Inflammatory macrophage (primary cell): ENCODE measurements around the gene VWA5B1.

Source experiments
- DNase-seq, 2 donors: peaks; one replicate each; pipeline ENCODE4 v3.0.0-alpha.2; 2020 to 2022

Gene VWA5B1

DNA sequence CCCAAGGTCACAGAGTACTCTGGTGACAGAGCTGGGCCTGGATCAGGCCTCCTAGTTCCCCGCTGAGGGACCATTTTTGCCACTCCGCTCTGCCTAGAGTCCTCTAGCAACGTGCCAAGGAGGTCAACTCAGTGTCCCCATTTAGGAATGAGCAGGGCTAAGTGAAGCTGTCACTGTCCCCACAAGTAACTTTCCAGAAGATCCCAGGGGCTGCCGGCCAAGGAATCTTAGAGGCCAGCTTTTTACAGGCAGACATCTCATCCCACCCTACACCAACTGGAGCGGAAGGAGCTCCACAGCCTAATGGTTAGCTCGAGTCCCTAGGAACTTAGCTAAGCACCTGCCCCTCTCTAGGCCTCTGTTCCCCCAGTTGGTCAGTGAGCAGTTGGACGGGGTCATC, 59.7 kb downstream of the VWA5B1 start:
- no peak for DNase-seq

DNA sequence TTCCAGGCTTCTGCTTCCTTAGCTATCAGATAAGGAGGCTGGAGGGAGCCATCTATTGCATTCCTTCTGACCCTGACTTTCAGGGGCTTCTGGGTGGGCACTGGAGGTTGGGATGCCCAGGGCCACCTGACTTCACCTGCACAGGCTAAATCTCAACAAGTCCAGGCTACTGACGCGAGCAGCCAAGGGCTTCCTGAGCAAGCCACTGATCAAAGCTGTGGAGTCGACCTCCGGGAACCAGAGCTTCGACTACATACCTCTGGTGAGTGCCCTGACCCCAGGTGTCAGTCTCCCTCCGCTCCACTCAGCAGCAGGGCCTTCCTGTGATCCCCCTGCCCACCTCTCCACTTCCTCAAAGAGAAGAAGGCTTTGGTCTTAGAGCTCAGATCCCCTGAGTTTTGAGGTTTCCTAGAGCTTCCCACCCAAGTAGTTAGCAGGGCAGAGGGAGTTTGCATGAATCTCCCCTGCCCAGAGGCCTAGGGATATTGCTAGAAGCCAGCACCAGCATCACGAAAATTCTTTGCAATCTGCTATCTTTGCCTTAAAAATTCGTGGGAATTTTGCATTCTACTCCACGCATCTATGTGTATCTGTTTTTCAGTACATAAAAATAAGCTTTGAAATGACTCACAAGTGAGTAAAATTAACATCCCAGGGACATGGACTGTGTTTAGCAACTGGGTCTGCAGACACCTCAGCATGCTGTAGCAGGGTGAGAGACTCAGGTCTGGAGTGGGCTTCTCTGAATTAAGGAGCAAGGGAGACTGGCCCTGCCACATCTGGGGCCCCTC, 61.4 kb downstream of the VWA5B1 start:
- no peak for DNase-seq

DNA sequence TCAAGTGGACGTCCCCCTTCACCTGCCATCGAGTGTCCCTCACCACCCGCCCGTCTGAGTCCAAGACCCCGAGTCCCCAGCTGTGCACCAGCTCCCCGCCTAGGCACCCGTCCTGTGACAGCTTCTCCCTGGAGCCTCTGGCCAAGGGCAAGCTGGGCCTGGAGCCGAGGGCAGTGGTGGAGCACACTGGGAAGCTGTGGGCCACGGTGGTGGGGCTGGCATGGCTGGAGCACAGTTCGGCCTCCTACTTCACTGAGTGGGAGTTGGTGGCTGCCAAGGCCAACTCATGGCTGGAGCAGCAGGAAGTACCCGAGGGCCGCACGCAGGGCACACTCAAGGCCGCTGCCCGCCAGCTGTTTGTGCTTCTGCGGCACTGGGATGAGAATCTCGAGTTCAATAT, 63.2 kb downstream of the VWA5B1 start:
- no peak for DNase-seq

GRCh38 chr1:20354610-20355009, 63.9 kb downstream of the VWA5B1 start:
- no peak for DNase-seq

- no peak for DNase-seq
Measured at GRCh38 chr1:20355101-20355827, 64.6 kb downstream of the VWA5B1 start.

GRCh38 chr1:20355828-20356735, 65.4 kb downstream of the VWA5B1 start:
- no peak for DNase-seq

GRCh38 chr1:20356850-20357459, 66.3 kb downstream of the VWA5B1 start:
- no peak for DNase-seq

- no peak for DNase-seq
Measured at GRCh38 chr1:20357796-20358195, 67.1 kb downstream of the VWA5B1 start.

- DNase-seq = no peak
Measured at GRCh38 chr1:20358761-20359263, 68.1 kb downstream of the VWA5B1 start.

- no peak for DNase-seq
Measured at GRCh38 chr1:20359451-20360330, 69.0 kb downstream of the VWA5B1 start.

DNA sequence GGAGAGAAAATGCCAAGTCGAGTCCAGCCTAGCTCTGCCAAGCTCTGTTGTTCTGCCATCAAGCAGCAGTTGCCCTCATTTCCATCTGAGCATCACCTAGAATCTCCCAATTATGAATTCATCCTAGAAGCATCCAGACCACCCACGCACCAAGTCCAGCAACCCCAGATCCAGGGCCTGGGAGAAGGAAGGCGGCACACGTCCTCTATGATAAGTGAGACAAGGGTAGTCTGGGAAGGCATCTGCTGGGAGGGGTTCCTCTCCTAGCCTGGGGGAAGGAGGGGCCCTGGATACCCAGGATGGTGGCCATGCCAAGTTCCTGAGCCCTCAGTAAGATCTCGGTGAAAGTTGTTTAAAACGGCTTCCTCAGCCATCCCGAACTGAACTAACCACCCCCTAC, 70.7 kb downstream of the VWA5B1 start:
- DNase-seq = no peak

GRCh38 chr1:20361805-20362381, 71.2 kb downstream of the VWA5B1 start:
- peak in 1 of 2 donors; percentile 38 for DNase-seq

GRCh38 chr1:20362856-20363255, 72.2 kb downstream of the VWA5B1 start:
- no peak for DNase-seq

DNA sequence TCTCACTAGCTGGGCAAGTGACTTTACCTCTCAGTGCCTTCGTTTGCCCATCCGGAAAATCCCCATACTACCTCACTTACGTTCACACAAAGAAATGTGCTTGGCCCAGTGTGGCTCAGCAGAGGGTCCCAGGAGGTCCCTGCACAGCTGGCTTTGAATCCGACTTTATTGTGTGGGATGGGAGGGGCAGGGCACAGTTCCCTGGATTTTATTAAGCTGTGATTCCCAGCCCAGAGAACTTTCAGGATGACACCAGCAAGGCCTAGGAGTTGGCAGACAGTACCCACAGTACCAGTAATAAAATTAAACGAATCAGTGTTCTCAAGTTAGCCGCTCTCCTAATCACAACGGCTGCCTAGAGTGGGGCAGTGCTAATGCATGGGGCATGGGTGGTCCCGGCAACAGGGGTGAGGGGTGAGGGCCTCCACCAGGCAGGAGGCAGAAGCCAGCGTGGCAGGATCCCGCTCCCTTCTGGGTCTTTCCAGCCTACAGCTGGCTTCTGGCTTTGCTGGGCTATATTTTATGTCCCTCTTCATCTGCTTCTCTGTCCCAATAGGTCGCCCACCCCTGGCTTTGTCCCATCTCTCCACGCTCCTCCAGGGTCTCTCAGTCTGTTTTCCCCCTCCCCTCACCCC, 74.9 kb downstream of the VWA5B1 start:
- DNase-seq = no peak

- DNase-seq = no peak
Measured at GRCh38 chr1:20366056-20366462, 75.4 kb downstream of the VWA5B1 start.

GRCh38 chr1:20366463-20367115, 75.9 kb downstream of the VWA5B1 start:
- DNase-seq = no peak

GRCh38 chr1:20367116-20367585, 76.5 kb downstream of the VWA5B1 start:
- DNase-seq = no peak

- DNase-seq = no peak
Measured at GRCh38 chr1:20367626-20368025, 77.0 kb downstream of the VWA5B1 start.

DNA sequence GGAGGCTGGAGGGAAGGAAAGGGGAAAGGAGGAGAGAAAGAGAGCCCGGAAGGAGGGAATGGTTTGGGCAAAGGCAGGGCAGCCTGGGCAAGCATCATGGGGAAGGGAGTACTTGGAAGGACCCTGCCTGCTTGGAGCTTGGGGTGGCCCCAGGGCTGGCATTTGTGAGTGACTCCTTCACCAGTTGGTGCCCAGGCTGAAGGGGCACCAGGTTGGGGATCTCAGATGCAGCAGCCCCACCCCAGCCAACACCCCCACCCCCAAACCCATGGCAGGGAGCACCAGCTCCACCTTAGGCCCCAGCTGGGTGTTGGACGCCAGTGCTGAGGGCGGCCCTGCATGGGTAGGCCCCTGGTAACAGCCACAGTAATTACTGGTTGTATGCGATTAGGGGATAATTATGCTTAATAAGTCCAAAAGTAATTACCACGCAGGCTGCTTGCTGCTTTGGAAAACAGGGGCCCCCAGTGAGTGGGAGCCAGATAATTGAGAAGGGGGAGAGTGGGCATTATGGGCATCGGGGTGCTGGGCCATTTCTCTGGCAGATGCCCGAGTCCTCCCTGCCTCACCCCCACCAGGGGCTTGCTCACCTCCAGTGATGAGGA, 78.3 kb downstream of the VWA5B1 start:
- DNase-seq = no peak
